ENCODE measurements around the gene ME3.
"Not testable (repeated sequence)": the region's sequence is repeated elsewhere in the genome, so short reads cannot be mapped to it uniquely, and the experiment has no call there.

ME3 gene

GRCh38 chr11:86524620-86525352 lies 147.6 kb downstream of the ME3 start:
- peaks cover 0 to 6% (median 6%) of the 10 kb centered on the region in 3 donors for H3K36me3 ChIP-seq

GRCh38 chr11:86523738-86524619 lies 148.4 kb downstream of the ME3 start:
- Histone ChIP-seq H3K27me3 (no peaks in the 10 kb centered on the region), H3K36me3 (peaks cover 0 to 6% (median 6%) of the 10 kb centered on the region in 3 donors), H3K4me1 (peaks cover 0 to 44% (median 23%) of the 10 kb centered on the region in 4 donors), H3K27ac (peak overlapping the region; percentile 56 to 66), H3K9me3 (peaks cover 0 to 5% (median 0%) of the 10 kb centered on the region in 3 donors), H3K4me3 (no peak overlapping the region)
- DNase-seq: peak in 1 of 2 donors; percentile 39
- intact Hi-C loops (cut with DNase I; ENCODE audit: low total_unique reads): no loop called here
- no peak for TF ChIP-seq CTCF (IDR thresholded peaks at IDR 0.05)

More at GRCh38 chr11:86524620-86525352, 147.6 kb downstream of the ME3 start:
- H3K27me3 ChIP-seq: no peaks in the 10 kb centered on the region
- intact Hi-C loops (cut with DNase I; ENCODE audit: low total_unique reads): no loop called here
- H3K27ac ChIP-seq: peak overlapping the region; percentile 56 to 66
- H3K9me3 ChIP-seq: peaks cover 0 to 5% (median 0%) of the 10 kb centered on the region in 3 donors
- no peak for DNase-seq
- no peak overlapping the region for H3K4me3 ChIP-seq
- TF ChIP-seq CTCF (IDR thresholded peaks at IDR 0.05): no peak
- H3K4me1 ChIP-seq: peaks cover 0 to 36% (median 16%) of the 10 kb centered on the region in 4 donors

- intact Hi-C loops (cut with DNase I; ENCODE audit: low total_unique reads); H3K4me3 ChIP-seq; H3K36me3 ChIP-seq; DNase-seq; H3K27me3 ChIP-seq; H3K9me3 ChIP-seq: not testable (repeated sequence)
- peaks cover 0 to 53% (median 29%) of the 10 kb centered on the region in 4 donors for H3K4me1 ChIP-seq
- peak overlapping the region in 1 of 2 donors; percentile 66 for H3K27ac ChIP-seq
Measured at GRCh38 chr11:86522512-86522911, 149.9 kb downstream of the ME3 start.

- Histone ChIP-seq H3K36me3 (no peaks in the 10 kb centered on the region), H3K9me3 (no peaks in the 10 kb centered on the region), H3K4me1 (peaks cover 0 to 60% (median 38%) of the 10 kb centered on the region in 4 donors), H3K27me3 (no peaks in the 10 kb centered on the region), H3K27ac (peak overlapping the region; percentile 52 to 60), H3K4me3 (no peak overlapping the region)
- intact Hi-C loops (cut with DNase I; ENCODE audit: low total_unique reads): no loop called here
- no peak for DNase-seq
- no peak for TF ChIP-seq CTCF (IDR thresholded peaks at IDR 0.05)
Measured at GRCh38 chr11:86519064-86519911, 153.1 kb downstream of the ME3 start.

GRCh38 chr11:86518211-86518610 lies 154.2 kb downstream of the ME3 start:
- peak overlapping the region; percentile 5 to 52 for H3K27ac ChIP-seq
- peaks cover 0 to 49% (median 33%) of the 10 kb centered on the region in 4 donors for H3K4me1 ChIP-seq
- H3K9me3 ChIP-seq: no peaks in the 10 kb centered on the region
- no peak for DNase-seq
- no peak overlapping the region for H3K4me3 ChIP-seq
- no peaks in the 10 kb centered on the region for H3K27me3 ChIP-seq
- intact Hi-C loops (cut with DNase I; ENCODE audit: low total_unique reads): no loop called here
- no peak for TF ChIP-seq CTCF (IDR thresholded peaks at IDR 0.05)
- no peaks in the 10 kb centered on the region for H3K36me3 ChIP-seq
